HG03558 (cell line): ENCODE measurements around the gene MAPK6.

Experiments used
- ATAC-seq: cut with Tn5 transposase; IDR thresholded peaks from one replicate; pipeline ENCODE4 v1.9.1; 2021; ENCODE audit warnings: moderate number of reproducible peaks; ENCODE audit not compliant: unreplicated experiment; ENCODE audit errors: extremely low read depth

The MAPK6 gene

DNA sequence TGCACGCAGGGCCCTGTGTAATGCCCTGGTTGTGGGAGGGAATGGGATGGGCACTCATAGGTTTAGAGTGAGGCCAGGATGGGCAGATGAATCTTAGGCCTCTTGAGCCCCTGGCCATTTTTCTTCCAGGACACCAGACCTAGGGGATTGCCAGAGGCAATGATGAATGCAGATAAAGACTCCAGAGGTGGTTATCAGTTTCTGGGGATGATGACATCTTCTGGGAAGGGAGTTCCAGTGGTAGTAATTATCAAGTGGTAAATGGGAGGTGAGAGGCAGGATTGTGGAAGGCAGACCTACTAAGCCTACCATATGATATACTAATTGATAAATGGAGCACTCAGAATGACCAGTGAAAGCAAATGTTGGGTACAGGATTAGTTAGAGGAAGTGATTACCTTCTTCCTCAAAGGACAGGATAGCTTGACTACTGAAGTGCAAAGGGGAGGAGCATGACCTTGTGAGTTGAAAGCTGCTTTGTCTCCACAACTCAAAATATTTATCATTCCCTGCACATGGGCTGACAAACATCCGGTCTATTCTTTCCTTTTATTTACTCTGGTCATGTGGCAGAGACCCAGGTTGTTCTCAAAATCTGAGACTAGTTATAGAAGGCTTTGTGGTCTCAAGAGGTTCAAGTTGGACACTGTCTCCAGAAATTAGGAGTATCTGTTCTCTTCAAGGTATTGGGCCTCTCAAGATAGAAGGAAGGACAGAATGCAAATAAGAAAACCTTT, 10.2 kb upstream of the MAPK6 start:
- no peak for ATAC-seq

DNA sequence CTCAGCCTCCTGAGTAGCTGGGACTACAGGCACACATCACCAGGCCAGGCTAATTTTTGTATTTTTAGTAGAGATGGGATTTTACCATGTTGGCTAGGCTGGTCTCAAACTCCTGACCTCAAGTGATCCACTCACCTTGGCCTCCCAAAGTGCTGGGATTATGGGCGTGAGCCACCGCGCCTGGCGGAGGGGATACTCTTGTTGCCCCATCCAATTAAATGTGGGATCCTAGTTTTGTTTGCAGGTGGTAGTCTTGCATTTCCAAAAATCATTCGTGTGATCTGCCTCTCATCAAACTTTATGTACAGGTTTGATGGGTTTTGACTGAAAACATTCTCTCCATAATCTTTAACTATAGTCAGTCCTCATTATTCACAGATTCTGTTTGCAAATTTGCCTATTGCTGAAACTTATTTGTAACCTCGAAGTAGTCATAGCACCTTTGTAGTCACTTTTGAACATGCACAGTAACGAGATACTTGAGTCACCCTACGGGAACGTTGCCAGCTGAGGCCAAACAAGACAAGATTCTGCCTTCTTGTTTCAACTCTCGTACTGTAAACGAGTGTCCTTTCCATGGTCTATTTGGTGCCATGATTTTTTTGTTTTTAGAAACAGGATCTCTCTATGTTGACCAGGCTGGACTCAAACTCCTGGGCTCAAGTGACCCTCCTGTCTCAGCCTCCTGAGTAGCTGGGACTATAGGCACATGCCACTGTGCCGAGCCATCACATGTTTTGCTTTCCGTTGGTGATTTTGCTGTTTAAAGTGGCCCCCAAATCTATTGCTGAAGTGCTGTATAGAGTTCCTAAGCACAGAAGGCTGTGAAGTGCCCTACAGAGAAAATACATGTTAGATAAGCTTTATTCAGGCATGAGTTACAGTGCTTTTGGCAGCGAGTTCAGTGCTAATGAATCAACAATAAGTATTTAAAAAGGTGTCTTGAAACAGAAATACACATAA, 8.1 kb upstream of the MAPK6 start:
- no peak for ATAC-seq

DNA sequence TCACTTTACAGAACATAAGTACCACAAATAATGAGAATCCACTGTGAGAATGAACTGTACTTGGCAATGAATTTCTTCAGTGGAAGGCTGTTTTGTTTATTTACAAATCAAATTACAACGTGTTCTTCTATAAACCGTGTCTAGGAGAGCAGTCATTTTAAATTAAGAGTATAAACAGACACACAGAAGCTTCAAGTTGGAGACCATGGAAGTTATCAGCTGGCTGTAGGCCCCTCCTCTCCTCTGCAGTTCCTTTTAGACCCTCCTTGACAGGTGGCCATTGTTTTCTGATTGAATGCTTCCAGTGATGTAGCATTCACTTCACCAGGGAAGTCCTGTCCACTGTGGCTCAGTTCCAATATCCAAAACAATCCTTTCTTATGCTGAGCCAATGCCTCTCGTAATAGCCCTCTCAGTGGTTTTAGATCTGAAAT, 7.3 kb upstream of the MAPK6 start:
- no peak for ATAC-seq

DNA sequence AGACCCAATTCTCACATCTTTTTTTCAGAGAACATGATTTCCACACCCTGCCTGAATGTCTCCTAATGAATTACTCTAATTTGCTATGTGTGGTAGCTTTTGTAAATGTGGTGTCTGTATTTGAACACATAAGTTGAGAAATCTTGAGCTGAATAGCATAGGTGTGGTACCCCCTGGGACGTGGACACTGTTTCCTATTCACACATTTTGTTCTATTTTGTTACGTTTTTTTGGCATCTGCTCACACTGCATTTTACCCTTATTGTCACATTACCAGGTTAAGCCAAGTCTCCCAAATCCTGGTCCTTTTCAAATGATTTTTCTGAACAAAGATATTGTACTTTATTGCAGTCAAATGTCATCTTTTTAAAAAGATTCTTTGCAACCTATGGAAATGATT, 6.8 kb upstream of the MAPK6 start:
- ATAC-seq: no peak

DNA sequence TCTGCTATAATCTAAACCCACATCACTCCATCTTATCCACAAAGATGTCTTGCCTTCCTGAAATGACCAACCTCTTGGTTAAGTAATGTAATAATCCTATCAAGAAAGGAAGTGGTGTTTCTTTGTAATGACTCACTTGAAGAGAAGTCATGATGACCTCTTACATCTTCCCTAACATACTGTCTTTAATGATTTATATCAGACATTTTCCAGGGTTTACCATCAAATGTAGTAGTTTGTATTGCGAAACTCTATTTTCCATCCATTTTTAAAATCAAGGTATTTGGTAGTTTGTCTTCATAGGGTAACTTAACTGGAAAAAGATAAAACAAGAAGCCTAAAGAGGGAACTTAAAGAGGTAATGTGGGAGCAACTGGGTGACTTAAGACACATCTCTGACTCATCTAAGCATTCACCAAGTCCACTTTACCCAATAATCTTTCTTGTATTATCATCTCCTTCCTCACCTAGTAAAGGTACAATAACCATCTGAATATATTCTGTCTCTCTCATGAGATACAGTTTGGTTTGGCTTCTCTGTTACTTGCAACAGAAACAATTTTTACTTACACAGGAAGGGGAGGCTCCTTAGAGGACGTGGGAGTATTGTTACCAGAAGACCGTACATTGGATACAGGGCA, 5.7 kb upstream of the MAPK6 start:
- ATAC-seq: peak; percentile 32

DNA sequence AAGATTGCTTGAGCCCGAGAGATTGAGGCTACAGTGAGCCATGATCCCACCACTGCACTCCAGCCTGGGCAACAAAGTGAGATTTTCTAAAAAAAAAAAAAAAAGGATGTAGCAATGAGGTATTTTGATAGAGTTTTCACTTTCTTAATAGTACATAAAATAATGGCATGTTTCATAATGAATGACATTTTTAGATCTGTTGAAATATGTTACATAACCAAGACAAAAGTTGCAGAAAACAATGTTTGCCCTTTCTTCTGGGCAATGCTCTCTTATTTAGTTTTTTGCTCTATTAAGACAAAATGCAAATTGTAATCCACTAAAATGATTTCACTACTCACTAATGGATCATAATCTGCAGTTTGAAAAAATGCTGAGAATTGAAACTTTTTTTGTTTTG, 4.4 kb upstream of the MAPK6 start:
- ATAC-seq: no peak

DNA sequence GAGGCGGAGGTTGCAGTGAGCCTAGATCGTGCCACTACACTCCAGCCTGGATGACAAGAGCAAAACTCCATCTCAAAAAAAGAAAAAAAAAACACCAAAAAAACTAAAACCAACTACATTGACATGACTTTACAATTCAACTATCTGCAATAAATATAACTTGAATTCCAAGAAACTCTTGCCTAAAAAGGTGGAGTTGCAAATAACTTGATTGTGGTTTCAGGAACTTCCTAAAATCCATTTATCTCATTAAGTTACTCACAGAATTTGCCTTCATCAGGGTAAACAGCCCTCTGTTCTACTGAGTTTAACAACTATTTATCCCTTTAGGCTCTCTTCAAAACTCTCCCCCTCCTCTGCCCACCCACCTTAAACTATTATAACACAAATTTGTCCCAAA, 2.7 kb upstream of the MAPK6 start:
- ATAC-seq: no peak

DNA sequence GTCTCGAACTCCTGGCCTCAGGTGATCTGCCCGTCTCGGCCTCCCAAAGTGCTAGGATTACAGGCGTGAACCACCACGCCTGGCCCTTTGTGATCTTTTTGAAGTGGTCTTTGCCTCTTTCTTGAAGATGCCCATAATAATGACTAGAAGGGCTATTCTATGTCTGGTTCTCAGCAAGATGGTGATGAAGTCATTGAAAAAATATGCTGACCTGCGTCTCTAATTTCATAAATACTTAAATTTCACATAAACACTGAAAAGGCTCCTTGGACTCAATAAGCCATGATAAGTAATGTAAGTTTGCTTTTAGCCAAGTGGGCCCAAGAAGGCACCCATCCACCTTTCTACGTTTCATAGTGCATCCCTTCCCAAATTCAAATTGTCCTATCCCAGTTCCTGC, 775 bp upstream of the MAPK6 start:
- no peak for ATAC-seq

DNA sequence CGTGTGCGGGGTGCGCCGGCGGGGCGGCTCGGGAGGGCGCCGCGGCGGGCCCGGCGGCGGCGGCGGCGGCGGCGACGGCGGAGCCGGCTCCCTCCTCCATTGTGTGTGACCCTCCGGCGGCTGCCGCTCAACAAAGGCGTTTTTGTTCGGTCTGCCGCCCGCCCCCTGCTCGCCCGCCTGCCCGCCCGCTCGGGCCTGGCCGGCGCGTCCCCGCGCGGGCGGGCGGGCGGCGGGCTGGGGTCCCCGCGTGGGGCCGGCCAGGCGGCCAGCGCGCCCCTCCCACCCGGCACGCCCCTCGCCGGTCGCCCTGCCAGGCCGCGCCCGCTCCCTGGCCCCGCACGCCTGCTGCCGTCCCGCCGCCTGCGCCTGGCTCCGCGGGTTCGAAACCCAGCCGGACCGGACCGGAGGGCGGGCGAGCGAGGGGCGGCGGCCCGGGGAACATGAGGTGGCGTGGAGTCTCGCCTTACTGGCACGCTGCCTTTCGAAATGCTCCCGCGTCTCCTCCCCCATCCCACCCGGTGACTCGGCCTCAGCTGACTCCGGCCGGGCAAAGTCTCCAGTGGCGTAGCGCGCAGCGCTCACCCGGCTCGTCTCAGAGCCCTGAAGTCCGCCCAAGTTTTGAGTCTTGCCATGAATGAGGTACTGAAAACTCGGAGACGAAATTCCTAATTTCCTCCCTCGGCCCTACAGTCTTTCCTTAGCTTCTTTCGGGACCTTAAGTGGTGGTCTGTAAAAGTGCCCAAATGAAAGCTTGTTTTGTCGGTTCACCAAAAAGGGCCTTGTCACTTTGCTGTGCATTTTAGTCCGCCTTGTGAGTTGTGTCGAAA, 588 bp downstream of the MAPK6 start:
- peak; percentile 28 for ATAC-seq

DNA sequence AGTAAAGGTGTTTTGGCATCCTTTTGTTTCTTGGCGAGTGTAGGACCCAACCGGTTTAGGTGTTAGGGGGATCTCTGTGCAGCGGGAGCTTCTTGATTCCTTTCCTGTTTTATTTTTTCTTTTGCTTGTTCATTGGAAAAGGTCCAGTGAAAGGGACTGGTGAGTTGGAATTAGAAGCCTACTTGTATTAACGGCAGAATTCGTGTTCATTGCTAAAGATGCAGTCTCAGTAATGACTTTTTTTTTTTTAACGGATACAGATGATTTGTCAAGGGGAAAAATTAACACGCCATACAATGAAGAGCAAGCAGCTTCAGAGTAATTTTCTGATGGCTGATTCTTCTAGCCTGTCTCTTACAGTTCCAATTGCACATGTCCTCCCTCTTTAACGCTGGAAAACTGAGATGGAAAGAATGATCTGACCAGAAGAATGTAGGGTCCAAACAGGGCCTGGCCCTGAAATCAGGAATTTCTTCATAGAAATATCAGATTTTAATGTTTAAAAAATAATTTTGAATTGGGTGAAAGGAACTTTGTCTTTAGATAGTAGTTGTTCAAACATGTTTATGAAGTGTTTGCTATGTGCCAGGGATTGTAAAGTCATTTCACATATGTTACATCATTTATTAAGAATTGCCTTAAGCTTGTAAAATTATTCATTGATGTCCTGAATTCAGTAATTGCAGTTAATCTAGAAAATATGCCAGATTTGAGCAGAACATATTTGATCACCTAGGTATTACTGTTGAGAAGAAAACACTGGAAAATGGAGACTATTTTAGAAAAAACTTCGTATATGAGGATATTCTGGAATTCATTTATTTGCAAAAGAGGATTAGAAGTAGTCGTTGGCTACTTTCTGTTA, 1.4 kb downstream of the MAPK6 start:
- no peak for ATAC-seq

DNA sequence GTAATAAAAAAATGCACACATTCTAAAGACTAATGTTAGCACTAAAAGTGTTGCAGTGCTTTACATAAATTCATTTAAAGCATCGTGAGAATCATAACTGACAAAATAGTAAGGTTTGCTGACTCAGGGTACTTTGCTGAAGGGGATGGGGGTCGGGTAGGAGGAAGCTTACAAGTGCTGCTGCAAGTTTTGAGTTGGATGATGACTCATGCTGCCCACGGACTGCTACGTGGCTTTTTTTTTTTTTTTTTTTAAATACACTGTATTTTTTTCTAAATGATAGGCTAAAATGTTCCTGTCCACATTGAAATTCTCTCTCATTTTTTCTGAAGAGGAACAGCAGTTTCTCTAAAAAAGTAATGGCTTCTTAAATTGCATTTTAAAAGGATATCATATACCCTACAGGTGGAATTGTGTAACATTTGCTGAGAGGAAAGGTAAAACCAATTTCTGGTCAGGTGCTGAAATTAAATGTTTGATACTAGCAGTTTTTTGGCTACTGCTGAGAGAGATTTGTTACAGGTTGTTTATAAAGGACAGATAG, 2.2 kb downstream of the MAPK6 start:
- ATAC-seq: no peak

DNA sequence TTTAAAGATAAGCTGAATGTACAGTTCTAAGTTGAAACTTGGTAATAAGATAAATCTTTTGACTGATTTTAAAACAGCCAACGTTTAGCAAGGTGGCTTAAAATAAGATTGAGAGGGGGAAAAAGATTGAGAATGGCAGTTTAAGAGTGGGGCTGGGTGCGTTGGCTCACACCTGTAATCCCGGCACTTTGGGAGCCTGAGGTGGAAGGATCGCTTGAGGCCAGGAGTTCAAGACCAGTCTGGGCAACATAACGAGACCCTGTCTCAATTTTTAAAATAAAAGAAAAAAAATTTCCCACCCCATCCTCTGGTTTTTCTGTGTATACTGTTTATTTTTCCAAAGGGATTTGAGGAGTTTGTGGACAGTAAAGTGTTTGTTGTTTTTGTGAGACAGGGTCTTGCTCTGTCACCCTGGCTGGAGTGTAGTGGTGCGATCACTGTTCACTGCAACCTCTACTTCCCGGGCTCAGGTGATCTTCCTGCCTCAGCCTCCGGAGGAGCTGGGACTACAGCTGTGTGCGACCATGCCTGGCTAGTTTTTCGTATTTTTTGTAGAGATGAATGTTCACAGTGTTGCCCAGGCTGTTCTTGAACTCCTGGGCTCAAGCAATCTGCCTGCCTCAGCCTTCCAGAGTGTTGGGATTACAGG, 3.0 kb downstream of the MAPK6 start:
- ATAC-seq: no peak

DNA sequence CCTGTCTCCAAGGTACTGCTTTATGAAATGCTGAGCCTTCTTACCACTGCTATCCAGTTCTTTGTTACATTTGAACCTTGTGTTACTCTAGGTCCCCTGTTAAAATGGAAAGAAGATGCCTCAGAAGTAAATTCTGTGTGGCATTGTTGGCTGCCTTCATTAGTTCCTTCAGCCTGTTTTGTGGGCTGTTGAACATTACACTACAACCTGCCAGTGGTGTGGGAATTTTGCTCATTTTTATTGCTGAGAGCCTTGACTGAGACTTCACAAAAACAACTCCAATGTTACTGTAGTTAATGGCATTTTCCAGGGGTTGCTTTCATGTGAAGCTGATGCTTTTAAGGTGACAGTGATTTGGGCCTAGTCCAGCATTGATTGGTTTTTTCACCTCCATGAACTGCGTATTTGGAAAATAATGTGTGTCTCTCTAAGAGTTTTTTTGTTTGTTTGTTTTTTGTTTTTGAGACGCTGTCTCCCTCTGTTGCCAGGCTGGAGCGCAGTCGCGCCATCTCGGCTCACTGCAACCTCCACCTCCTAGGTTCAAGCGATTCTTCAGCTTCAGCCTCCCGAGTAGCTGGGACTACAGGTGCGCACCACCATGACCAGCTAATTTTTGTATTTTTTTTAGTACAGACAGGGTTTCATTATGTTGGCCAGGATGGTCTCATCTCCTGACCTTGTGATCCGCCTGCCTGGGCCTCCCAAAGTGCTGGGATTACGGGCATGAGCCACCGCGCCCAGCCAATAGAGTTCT, 4.3 kb downstream of the MAPK6 start:
- ATAC-seq: no peak

DNA sequence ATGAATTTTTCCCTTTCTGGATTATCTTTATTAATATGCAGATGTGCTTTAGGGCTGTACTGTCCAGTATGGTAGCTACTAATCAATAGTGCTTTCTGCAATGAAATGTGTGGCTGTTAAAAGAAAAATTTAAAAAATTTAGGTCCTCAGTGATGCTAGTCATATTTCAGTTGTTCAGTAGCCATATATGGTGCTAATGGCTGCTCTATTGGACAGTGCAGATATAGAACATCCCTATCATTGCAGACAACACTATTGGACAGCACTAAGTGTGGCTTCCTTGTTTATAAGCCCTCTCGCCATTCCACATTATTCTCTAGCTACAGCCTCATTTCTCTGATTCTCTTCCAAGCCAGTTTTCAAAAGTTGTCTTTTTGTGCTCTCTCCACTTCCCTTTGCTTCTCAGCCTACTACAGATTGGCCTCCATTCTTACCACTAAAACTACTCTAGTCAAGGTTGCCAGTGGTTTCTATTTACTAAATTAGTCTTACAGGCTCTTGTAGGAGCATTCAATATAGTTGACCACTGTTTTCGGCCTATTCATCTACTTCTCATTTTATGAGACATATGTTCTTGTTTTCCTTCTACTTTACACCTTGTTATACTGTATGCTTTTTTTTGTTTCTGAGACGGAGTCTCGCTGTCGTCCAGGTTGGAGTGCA, 9.5 kb downstream of the MAPK6 start:
- no peak for ATAC-seq

DNA sequence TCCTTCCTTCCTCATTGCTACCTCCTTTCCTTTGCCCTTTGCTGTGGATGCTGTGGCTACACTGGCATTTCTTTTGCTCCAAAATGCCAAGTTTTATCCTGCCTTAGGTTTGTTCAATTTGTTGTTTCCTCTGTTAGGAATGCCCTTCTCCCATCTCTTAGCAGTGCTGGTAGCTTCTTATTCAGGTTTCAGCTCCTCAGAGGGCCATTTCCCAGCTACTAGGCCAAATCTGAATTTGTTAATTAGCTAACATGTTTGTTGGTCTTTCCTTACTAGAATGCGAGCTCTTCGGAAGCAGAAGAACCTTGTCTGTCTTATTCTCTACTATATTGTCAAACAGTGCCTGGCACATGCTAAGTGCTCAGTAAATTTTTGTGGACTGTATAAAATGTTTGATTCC, 11.0 kb downstream of the MAPK6 start:
- no peak for ATAC-seq

DNA sequence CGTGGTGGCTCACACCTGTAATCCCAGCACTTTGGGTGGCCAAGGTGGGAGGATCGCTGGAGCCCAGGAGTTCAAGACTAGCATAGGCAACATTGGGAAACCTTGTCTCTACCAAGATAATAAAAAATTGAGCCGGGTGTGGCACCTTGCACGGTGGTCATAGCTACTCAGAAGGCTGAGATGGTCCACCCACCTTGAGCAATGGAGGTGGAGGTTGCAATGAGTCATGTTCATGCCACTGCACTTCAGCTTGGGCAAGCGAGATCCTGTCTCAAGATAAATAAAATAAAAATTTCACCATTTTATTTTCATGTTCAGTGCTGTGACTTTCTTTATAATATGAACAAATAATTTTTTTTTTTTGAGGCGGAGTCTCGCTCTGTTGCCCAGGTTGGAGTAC, 12.5 kb downstream of the MAPK6 start:
- no peak for ATAC-seq

DNA sequence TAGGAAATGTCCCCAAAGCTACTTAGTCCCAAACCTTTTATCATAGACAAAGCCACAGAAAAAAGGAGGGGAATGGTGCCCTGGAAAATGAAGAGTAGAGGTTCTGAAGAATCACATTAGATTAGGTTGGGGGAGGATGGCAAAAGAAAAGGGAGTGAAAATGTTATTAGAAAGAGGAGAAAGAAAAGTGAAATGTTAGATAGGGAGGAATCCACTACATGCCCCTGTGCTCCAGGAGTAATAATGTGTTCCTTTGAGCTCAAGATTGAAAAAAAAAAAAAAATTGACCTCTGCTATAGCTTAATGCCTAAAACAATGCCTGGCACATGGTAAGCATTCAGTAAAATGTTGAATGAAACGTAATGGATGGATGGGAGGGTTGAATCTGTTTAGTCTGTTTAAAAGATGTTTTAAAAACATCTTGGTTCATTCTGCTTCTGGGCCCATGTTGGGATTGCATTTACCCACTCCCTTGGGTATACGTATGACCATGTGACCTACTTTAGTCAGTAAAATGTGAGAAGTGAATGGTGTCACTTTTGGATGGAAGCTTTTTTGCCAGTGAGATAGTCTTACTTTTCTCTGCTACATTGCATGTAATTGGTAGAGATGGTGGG, 19.0 kb downstream of the MAPK6 start:
- no peak for ATAC-seq
